ENCODE measurements around the gene UBAC1.

The UBAC1 gene

GRCh38 chr9:135961277-135961715, at the start of gene UBAC1:
Gene UBAC1, minus strand, starts transcription at chr9:135961373. Its CDS starts 211 bp downstream, at chr9:135961162.
- H3K9ac ChIP-seq (ENCODE audit: insufficient read length) = peak within 1 kb of the TSS; percentile 84
- peak within 1 kb of the TSS; percentile 36; the same call in 1 of the 2 replicates for H3K27ac ChIP-seq
- TF ChIP-seq EZH2 (IDR thresholded peaks at IDR 0.05) (no peak), POLR2AphosphoS5 (IDR thresholded peaks at IDR 0.05; ENCODE audit: borderline replicate concordance, low read depth, low read length) (no peak), FOXP2 (optimal IDR thresholded peaks at IDR 0.05; ENCODE audit: control extremely low read depth, extremely low read length, insufficient read depth) (no peak)
- no peaks in the 10 kb centered on the region for H3K9me3 ChIP-seq (ENCODE audit: low read depth, low read length)
- H3K4me3 ChIP-seq = peak within 1 kb of the TSS; percentile 92
- no peaks in the 10 kb centered on the region for H3K36me3 ChIP-seq (ENCODE audit: insufficient read depth, low read length)
- DNase-seq (ENCODE audit: low read depth, low spot score) = no peak

GRCh38 chr9:136010615-136011361, 49.6 kb upstream of the UBAC1 start:
- no peak overlapping the region for H3K4me3 ChIP-seq
- TF ChIP-seq FOXP2 (optimal IDR thresholded peaks at IDR 0.05; ENCODE audit: control extremely low read depth, extremely low read length, insufficient read depth) (no peak), POLR2AphosphoS5 (IDR thresholded peaks at IDR 0.05; ENCODE audit: borderline replicate concordance, low read depth, low read length) (no peak), EZH2 (IDR thresholded peaks at IDR 0.05) (no peak)
- no peak overlapping the region for H3K27ac ChIP-seq
- no peak overlapping the region for H3K9ac ChIP-seq (ENCODE audit: insufficient read length)
- peaks cover 34% of the 10 kb centered on the region; the same call in 1 of the 2 replicates for H3K36me3 ChIP-seq (ENCODE audit: insufficient read depth, low read length)
- DNase-seq (ENCODE audit: low read depth, low spot score) = no peak
- no peaks in the 10 kb centered on the region for H3K9me3 ChIP-seq (ENCODE audit: low read depth, low read length)

- TF ChIP-seq POLR2AphosphoS5 (IDR thresholded peaks at IDR 0.05; ENCODE audit: borderline replicate concordance, low read depth, low read length) = no peak
- TF ChIP-seq FOXP2 (optimal IDR thresholded peaks at IDR 0.05; ENCODE audit: control extremely low read depth, extremely low read length, insufficient read depth) = no peak
Measured at GRCh38 chr9:136010176-136010575, 49.0 kb upstream of the UBAC1 start.

GRCh38 chr9:136009516-136009915, 48.3 kb upstream of the UBAC1 start:
- TF ChIP-seq FOXP2 (optimal IDR thresholded peaks at IDR 0.05; ENCODE audit: control extremely low read depth, extremely low read length, insufficient read depth) = no peak
- no peak overlapping the region for H3K4me3 ChIP-seq
- no peaks in the 10 kb centered on the region for H3K9me3 ChIP-seq (ENCODE audit: low read depth, low read length)
- H3K9ac ChIP-seq (ENCODE audit: insufficient read length) = no peak overlapping the region
- no peak overlapping the region for H3K27ac ChIP-seq
- DNase-seq (ENCODE audit: low read depth, low spot score) = no peak
- H3K36me3 ChIP-seq (ENCODE audit: insufficient read depth, low read length) = peaks cover 34% of the 10 kb centered on the region; the same call in 1 of the 2 replicates

More at GRCh38 chr9:136010176-136010575, 49.0 kb upstream of the UBAC1 start:
- Histone ChIP-seq H3K9ac (ENCODE audit: insufficient read length) (no peak overlapping the region), H3K27ac (no peak overlapping the region), H3K36me3 (ENCODE audit: insufficient read depth, low read length) (peaks cover 34% of the 10 kb centered on the region; the same call in 1 of the 2 replicates), H3K4me3 (no peak overlapping the region), H3K9me3 (ENCODE audit: low read depth, low read length) (no peaks in the 10 kb centered on the region)
- no peak for DNase-seq (ENCODE audit: low read depth, low spot score)

GRCh38 chr9:136008693-136008997, 47.5 kb upstream of the UBAC1 start:
- DNase-seq (ENCODE audit: low read depth, low spot score) = no peak
- Histone ChIP-seq H3K9me3 (ENCODE audit: low read depth, low read length) (no peaks in the 10 kb centered on the region), H3K36me3 (ENCODE audit: insufficient read depth, low read length) (peaks cover 33% of the 10 kb centered on the region; the same call in 1 of the 2 replicates), H3K27ac (no peak overlapping the region), H3K9ac (ENCODE audit: insufficient read length) (no peak overlapping the region), H3K4me3 (no peak overlapping the region)
- TF ChIP-seq EZH2 (IDR thresholded peaks at IDR 0.05) = no peak

GRCh38 chr9:136007934-136008692, 46.9 kb upstream of the UBAC1 start:
- TF ChIP-seq POLR2AphosphoS5 (IDR thresholded peaks at IDR 0.05; ENCODE audit: borderline replicate concordance, low read depth, low read length) (no peak), EZH2 (IDR thresholded peaks at IDR 0.05) (no peak), FOXP2 (optimal IDR thresholded peaks at IDR 0.05; ENCODE audit: control extremely low read depth, extremely low read length, insufficient read depth) (no peak)
- Histone ChIP-seq H3K4me3 (no peak overlapping the region), H3K9me3 (ENCODE audit: low read depth, low read length) (no peaks in the 10 kb centered on the region), H3K36me3 (ENCODE audit: insufficient read depth, low read length) (peaks cover 28% of the 10 kb centered on the region; the same call in 1 of the 2 replicates), H3K9ac (ENCODE audit: insufficient read length) (no peak overlapping the region), H3K27ac (peak overlapping the region; percentile 26; the same call in 1 of the 2 replicates)
- no peak for DNase-seq (ENCODE audit: low read depth, low spot score)

GRCh38 chr9:136007276-136007933, 46.2 kb upstream of the UBAC1 start:
- DNase-seq (ENCODE audit: low read depth, low spot score) = no peak
- Histone ChIP-seq H3K36me3 (ENCODE audit: insufficient read depth, low read length) (peaks cover 23% of the 10 kb centered on the region; the same call in 1 of the 2 replicates), H3K27ac (peak overlapping the region; percentile 26; the same call in 1 of the 2 replicates), H3K9ac (ENCODE audit: insufficient read length) (no peak overlapping the region), H3K4me3 (no peak overlapping the region), H3K9me3 (ENCODE audit: low read depth, low read length) (no peaks in the 10 kb centered on the region)
- TF ChIP-seq FOXP2 (optimal IDR thresholded peaks at IDR 0.05; ENCODE audit: control extremely low read depth, extremely low read length, insufficient read depth) (no peak), EZH2 (IDR thresholded peaks at IDR 0.05) (no peak), POLR2AphosphoS5 (IDR thresholded peaks at IDR 0.05; ENCODE audit: borderline replicate concordance, low read depth, low read length) (no peak)

- H3K4me3 ChIP-seq = no peak overlapping the region
- no peak for DNase-seq (ENCODE audit: low read depth, low spot score)
- no peak for TF ChIP-seq EZH2 (IDR thresholded peaks at IDR 0.05)
- TF ChIP-seq FOXP2 (optimal IDR thresholded peaks at IDR 0.05; ENCODE audit: control extremely low read depth, extremely low read length, insufficient read depth) = no peak
- TF ChIP-seq POLR2AphosphoS5 (IDR thresholded peaks at IDR 0.05; ENCODE audit: borderline replicate concordance, low read depth, low read length) = no peak
- H3K9me3 ChIP-seq (ENCODE audit: low read depth, low read length) = no peaks in the 10 kb centered on the region
- no peak overlapping the region for H3K9ac ChIP-seq (ENCODE audit: insufficient read length)
- peaks cover 14% of the 10 kb centered on the region; the same call in 1 of the 2 replicates for H3K36me3 ChIP-seq (ENCODE audit: insufficient read depth, low read length)
- peak overlapping the region; percentile 68; the same call in 1 of the 2 replicates for H3K27ac ChIP-seq
Measured at GRCh38 chr9:136006169-136006568, 45.0 kb upstream of the UBAC1 start.

All from SK-N-MC (cell line).